SK-N-SH treated with all-trans-retinoic acid at 6 μM for 48 hours (cell line): ENCODE results near the gene ZNF488.

Source experiments
- ATAC-seq: fragments of 200-7000 bp; cut with Tn5 transposase; 3 replicates; pipeline ENCODE4 v1.9.1; 2020; ENCODE audit warnings: mild to moderate bottlenecking, moderate library complexity
- ARNTL ChIP-seq: fragments of 450-650 bp; formaldehyde crosslinking; IDR thresholded peaks from 2 replicates; pipeline ENCODE4 v1.5.0; 2020; ENCODE audit warnings: low read depth, mild to moderate bottlenecking, moderate library complexity, borderline replicate concordance
- BACH2 ChIP-seq: fragments of 250-450 bp; sonication (Bioruptor Pico); IDR thresholded peaks from 2 replicates; pipeline ENCODE4 v1.9.0; 2021; ENCODE audit warnings: mild to moderate bottlenecking, borderline replicate concordance
- CREB5 ChIP-seq: fragments of 250-450 bp; sonication (Bioruptor Pico); IDR thresholded peaks from 2 replicates; pipeline ENCODE4 v1.5.1; 2020; ENCODE audit warnings: low read depth, mild to moderate bottlenecking, moderate library complexity
- CSDC2 ChIP-seq: fragments of 250-450 bp; sonication (Bioruptor Pico); IDR thresholded peaks from 2 replicates; pipeline ENCODE4 v1.5.0; 2020; ENCODE audit warnings: mild to moderate bottlenecking, moderate library complexity
- ESRRG ChIP-seq: fragments of 250-450 bp; sonication (Bioruptor Pico); IDR thresholded peaks from 2 replicates; pipeline ENCODE4 v1.6.1; 2021; ENCODE audit warnings: mild to moderate bottlenecking
- GLIS3 ChIP-seq: fragments of 250-450 bp; sonication (Bioruptor Pico); IDR thresholded peaks from 2 replicates; pipeline ENCODE4 v1.5.0; 2020; ENCODE audit warnings: mild to moderate bottlenecking, moderate library complexity
- ISL1 ChIP-seq: fragments of 250-450 bp; sonication (Bioruptor Pico); IDR thresholded peaks from 2 replicates; pipeline ENCODE4 v2.1.2; 2022; ENCODE audit warnings: mild to moderate bottlenecking, moderate library complexity
- OSR1 ChIP-seq: fragments of 250-450 bp; sonication (Bioruptor Pico); IDR thresholded peaks from 2 replicates; pipeline ENCODE4 v1.8.0; 2022; ENCODE audit warnings: moderate library complexity, mild to moderate bottlenecking, inconsistent platforms
- PATZ1 ChIP-seq: fragments of 250-450 bp; sonication (Bioruptor Pico); IDR thresholded peaks from 2 replicates; pipeline ENCODE4 v1.8.0; 2020; ENCODE audit warnings: mild to moderate bottlenecking, moderate library complexity, borderline replicate concordance
- POU6F1 ChIP-seq: fragments of 250-450 bp; sonication (Bioruptor Pico); IDR thresholded peaks from 2 replicates; pipeline ENCODE4 v1.8.0; 2021; ENCODE audit warnings: low read depth, mild to moderate bottlenecking, moderate library complexity, borderline replicate concordance
- PPARA ChIP-seq: fragments of 250-450 bp; sonication (Bioruptor Pico); IDR thresholded peaks from 2 replicates; pipeline ENCODE4 v1.5.0; 2020; ENCODE audit warnings: mild to moderate bottlenecking, borderline replicate concordance
- RARB ChIP-seq: fragments of 250-450 bp; sonication (Bioruptor Pico); IDR thresholded peaks from 2 replicates; pipeline ENCODE4 v1.8.0; 2021; ENCODE audit warnings: mild to moderate bottlenecking, moderate library complexity
- SNAI2 ChIP-seq: fragments of 250-450 bp; sonication (Bioruptor Pico); IDR thresholded peaks from 2 replicates; pipeline ENCODE4 v1.5.0; 2020; ENCODE audit warnings: mild to moderate bottlenecking, moderate library complexity
- TCF4 ChIP-seq: fragments of 250-450 bp; sonication (Bioruptor Pico); IDR thresholded peaks from 2 replicates; pipeline ENCODE4 v1.8.0; 2021; ENCODE audit warnings: mild to moderate bottlenecking, moderate library complexity, borderline replicate concordance
- TOX ChIP-seq: fragments of 250-450 bp; sonication (Bioruptor Pico); IDR thresholded peaks from 2 replicates; pipeline ENCODE4 v1.8.0; 2021; ENCODE audit warnings: mild to moderate bottlenecking, moderate library complexity, borderline replicate concordance
- TSHZ2 ChIP-seq: fragments of 250-450 bp; sonication (Bioruptor Pico); IDR thresholded peaks from 2 replicates; pipeline ENCODE4 v1.5.0; 2020; ENCODE audit warnings: mild to moderate bottlenecking, moderate library complexity
- ZC3H10 ChIP-seq: fragments of 250-450 bp; sonication (Bioruptor Pico); IDR thresholded peaks from 2 replicates; pipeline ENCODE4 v1.5.1; 2021; ENCODE audit warnings: mild to moderate bottlenecking, moderate library complexity
- ZFP30 ChIP-seq: fragments of 450-650 bp; formaldehyde crosslinking; IDR thresholded peaks from 2 replicates; pipeline ENCODE4 v1.5.0; 2022; ENCODE audit warnings: mild to moderate bottlenecking, moderate library complexity
- ZNF565 ChIP-seq: fragments of 450-650 bp; formaldehyde crosslinking; conservative IDR thresholded peaks from 2 replicates; pipeline ENCODE4 v1.5.0; 2020; ENCODE audit warnings: low read depth, mild to moderate bottlenecking, moderate library complexity
- ZNF70 ChIP-seq: fragments of 450-650 bp; formaldehyde crosslinking; IDR thresholded peaks from 2 replicates; pipeline ENCODE4 v1.5.0; 2020; ENCODE audit warnings: mild to moderate bottlenecking, moderate library complexity
- ZNF8 ChIP-seq: fragments of 450-650 bp; formaldehyde crosslinking; IDR thresholded peaks from 2 replicates; pipeline ENCODE4 v1.5.0; 2020; ENCODE audit warnings: mild to moderate bottlenecking, moderate library complexity
- TF ChIP-seq, protein P1 (sequence below): fragments of 250-450 bp; sonication (Bioruptor Pico); IDR thresholded peaks from 2 replicates; pipeline ENCODE4 v1.5.1; 2021; ENCODE audit warnings: mild to moderate bottlenecking, moderate library complexity

Gene ZNF488

GRCh38 chr10:47401874-47402640 is 18.0 kb upstream of the ZNF488 start:
- TF ChIP-seq PPARA (CRISPR knock-in tag) (no peak), ZNF70 (no peak), OSR1 (no peak), SNAI2 (no peak), BACH2 (CRISPR knock-in tag) (no peak), ESRRG (CRISPR knock-in tag) (no peak), GLIS3 (CRISPR knock-in tag) (no peak), TOX (no peak), RARB (CRISPR knock-in tag) (no peak), TSHZ2 (CRISPR knock-in tag) (no peak), ZFP30 (CRISPR knock-in tag) (no peak), ZNF565 (CRISPR knock-in tag) (no peak), PATZ1 (CRISPR knock-in tag) (no peak), TCF4 (CRISPR knock-in tag) (no peak), CREB5 (no peak), ISL1 (CRISPR knock-in tag) (no peak), CSDC2 (CRISPR knock-in tag) (no peak), ZC3H10 (no peak), ZNF8 (CRISPR knock-in tag) (no peak), ARNTL (CRISPR knock-in tag) (no peak)
- no peak for ATAC-seq

DNA sequence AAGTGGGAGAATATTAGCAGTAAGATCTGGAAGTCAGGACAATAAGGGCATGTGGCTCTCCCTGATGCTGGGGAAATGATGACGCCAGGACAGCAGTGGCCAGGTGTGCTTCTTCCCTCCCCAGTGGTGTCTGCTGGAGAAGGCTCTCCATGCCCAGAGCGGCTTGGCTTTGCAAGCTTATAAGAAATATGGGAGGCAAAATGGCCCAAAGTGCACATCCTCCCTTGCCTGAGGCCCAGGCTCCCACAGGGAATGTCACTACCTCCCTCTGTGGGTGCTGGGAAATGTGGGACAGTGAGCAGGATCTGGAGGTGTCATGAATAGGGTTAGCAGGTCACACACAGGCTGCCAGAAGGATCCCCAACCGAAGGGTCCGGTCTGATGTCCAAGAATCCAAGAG is 17.1 kb upstream of the ZNF488 start:
- TF ChIP-seq POU6F1 (CRISPR knock-in tag), result no peak
- TF ChIP-seq GLIS3 (CRISPR knock-in tag), result no peak
- TF ChIP-seq BACH2 (CRISPR knock-in tag), result no peak
- no peak for TF ChIP-seq OSR1
- TF ChIP-seq ZNF70, result no peak
- TF ChIP-seq, all 23 proteins: peak for 0
- no peak for ATAC-seq

DNA sequence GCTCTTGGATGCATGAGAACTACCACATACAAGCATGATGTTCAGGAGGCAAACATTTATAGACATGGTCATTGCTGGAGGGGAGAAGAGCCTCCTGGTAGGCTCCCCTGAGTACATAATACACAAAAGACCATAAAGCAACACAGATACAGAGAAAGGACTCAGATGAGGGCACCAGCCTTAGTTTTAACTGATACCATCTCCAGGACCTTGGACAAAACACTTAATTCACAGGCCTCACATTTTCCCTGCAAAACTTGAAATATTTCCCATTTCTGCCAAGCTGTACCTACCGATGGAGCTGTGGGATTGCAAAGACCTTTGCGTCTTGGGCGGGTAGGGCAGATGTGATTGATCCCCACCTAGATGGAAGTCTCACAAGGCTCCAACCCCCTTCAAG is 16.7 kb upstream of the ZNF488 start:
- TF ChIP-seq TCF4 (CRISPR knock-in tag) (no peak), TSHZ2 (CRISPR knock-in tag) (no peak), PATZ1 (CRISPR knock-in tag) (no peak), CSDC2 (CRISPR knock-in tag) (no peak), ZNF565 (CRISPR knock-in tag) (no peak), ARNTL (CRISPR knock-in tag) (no peak), CREB5 (no peak)
- TF ChIP-seq, protein P1, sequence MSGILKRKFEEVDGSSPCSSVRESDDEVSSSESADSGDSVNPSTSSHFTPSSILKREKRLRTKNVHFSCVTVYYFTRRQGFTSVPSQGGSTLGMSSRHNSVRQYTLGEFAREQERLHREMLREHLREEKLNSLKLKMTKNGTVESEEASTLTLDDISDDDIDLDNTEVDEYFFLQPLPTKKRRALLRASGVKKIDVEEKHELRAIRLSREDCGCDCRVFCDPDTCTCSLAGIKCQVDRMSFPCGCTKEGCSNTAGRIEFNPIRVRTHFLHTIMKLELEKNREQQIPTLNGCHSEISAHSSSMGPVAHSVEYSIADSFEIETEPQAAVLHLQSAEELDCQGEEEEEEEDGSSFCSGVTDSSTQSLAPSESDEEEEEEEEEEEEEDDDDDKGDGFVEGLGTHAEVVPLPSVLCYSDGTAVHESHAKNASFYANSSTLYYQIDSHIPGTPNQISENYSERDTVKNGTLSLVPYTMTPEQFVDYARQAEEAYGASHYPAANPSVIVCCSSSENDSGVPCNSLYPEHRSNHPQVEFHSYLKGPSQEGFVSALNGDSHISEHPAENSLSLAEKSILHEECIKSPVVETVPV (CRISPR knock-in tag), result no peak
- no peak for ATAC-seq
